Measurements from ENCODE around the gene DNPEP.

DNA sequence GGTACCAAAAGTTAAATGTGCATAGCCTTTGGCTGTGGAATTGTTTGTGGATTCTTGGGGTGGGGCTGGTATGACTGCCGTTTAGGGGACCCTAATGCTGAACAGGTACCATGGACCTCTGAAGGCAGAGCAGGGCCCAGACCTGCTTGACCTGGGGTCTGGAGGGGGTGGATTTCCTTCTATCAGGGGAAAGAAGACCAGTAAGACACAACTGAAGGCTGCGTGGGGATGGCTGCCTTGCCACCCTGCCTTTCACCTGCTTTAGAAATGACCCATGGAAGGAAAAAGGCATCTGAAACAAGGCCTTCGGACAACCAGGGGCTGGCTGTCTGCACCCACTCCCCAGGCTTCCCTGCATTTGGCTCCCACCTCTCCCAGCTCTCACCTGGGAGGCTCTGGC lies 37.5 kb downstream of the DNPEP start:
- TF ChIP-seq, protein P1, sequence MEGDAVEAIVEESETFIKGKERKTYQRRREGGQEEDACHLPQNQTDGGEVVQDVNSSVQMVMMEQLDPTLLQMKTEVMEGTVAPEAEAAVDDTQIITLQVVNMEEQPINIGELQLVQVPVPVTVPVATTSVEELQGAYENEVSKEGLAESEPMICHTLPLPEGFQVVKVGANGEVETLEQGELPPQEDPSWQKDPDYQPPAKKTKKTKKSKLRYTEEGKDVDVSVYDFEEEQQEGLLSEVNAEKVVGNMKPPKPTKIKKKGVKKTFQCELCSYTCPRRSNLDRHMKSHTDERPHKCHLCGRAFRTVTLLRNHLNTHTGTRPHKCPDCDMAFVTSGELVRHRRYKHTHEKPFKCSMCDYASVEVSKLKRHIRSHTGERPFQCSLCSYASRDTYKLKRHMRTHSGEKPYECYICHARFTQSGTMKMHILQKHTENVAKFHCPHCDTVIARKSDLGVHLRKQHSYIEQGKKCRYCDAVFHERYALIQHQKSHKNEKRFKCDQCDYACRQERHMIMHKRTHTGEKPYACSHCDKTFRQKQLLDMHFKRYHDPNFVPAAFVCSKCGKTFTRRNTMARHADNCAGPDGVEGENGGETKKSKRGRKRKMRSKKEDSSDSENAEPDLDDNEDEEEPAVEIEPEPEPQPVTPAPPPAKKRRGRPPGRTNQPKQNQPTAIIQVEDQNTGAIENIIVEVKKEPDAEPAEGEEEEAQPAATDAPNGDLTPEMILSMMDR (IDR thresholded peaks at IDR 0.05; ENCODE audit: insufficient read depth, low read length, poor library complexity, severe bottlenecking): no peak
- no peak for TF ChIP-seq EZH2phosphoT487 (conservative IDR thresholded peaks at IDR 0.05; ENCODE audit: low read length)
